Activated naive CD8-positive, alpha-beta T cell treated with anti-CD3 and anti-CD28 coated beads for 36 hours (primary cell): ENCODE results near the gene MYCBPAP. TPM values are rescaled to one million over a fixed set of nuclear protein-coding genes. Genes with fewer than 3 reads are reported as not detected.
A peak's percentile ranks its signal among the peaks of the same experiment; 100 is the strongest.

Experiments
- DNase-seq: peaks from one replicate; pipeline ENCODE4 v3.0.0; 2021
- H3K27ac Mint-ChIP-seq: one replicate; pipeline ENCODE4 v1.8.0; 2022; ENCODE audit warnings: mild to moderate bottlenecking, moderate library complexity, mixed read lengths
- H3K27me3 Mint-ChIP-seq: one replicate; pipeline ENCODE4 v1.8.0; 2022; ENCODE audit warnings: mild to moderate bottlenecking, mixed read lengths
- H3K36me3 Mint-ChIP-seq: one replicate; pipeline ENCODE4 v1.8.0; 2021; ENCODE audit warnings: mild to moderate bottlenecking, mixed read lengths
- H3K4me1 Mint-ChIP-seq: one replicate; pipeline ENCODE4 v1.8.0; 2021; ENCODE audit warnings: mixed read lengths
- H3K4me3 Mint-ChIP-seq: one replicate; pipeline ENCODE4 v1.8.0; 2022; ENCODE audit warnings: mild to moderate bottlenecking, moderate library complexity, mixed read lengths
- H3K9me3 Mint-ChIP-seq: one replicate; pipeline ENCODE4 v1.8.0; 2022; ENCODE audit warnings: mixed read lengths
- total RNA-seq, 2 experiments: library from RNA; stranded (reverse); gene quantifications; one replicate each; pipeline ENCODE4 v1.2.3, GENCODE V29; 2021

MYCBPAP gene
- total RNA-seq, 2 experiments from 2014 or later: 0.56 to 1.1 TPM

- Mint-ChIP-seq H3K4me3 (no peak within 1 kb of the TSS), H3K4me1 (peaks cover 13% of the 10 kb centered on the region), H3K27me3 (peaks cover 67% of the 10 kb centered on the region), H3K27ac (no peak within 1 kb of the TSS), H3K9me3 (no peaks in the 10 kb centered on the region), H3K36me3 (no peaks in the 10 kb centered on the region)
- DNase-seq: no peak
Measured at GRCh38 chr17:50532452-50533024, 24.3 kb downstream of the MYCBPAP start, which contains the start of gene EPN3. TSS of gene EPN3 (plus strand) at chr17:50532735. CDS start at chr17:50536557, 3,822 bp downstream.

- Mint-ChIP-seq H3K9me3 (no peaks in the 10 kb centered on the region), H3K36me3 (no peaks in the 10 kb centered on the region), H3K27me3 (peaks cover 67% of the 10 kb centered on the region), H3K4me1 (peaks cover 13% of the 10 kb centered on the region), H3K27ac (no peak overlapping the region), H3K4me3 (no peak overlapping the region)
- no peak for DNase-seq
Measured at GRCh38 chr17:50533185-50533584, 24.9 kb downstream of the MYCBPAP start.

GRCh38 chr17:50533720-50534148 lies 25.5 kb downstream of the MYCBPAP start:
- no peak for DNase-seq
- Mint-ChIP-seq H3K4me3 (no peak overlapping the region), H3K27me3 (peaks cover 62% of the 10 kb centered on the region)

GRCh38 chr17:50534222-50534978 lies 26.2 kb downstream of the MYCBPAP start:
- H3K27me3 Mint-ChIP-seq: peaks cover 55% of the 10 kb centered on the region
- H3K9me3 Mint-ChIP-seq: no peaks in the 10 kb centered on the region
- DNase-seq: peak; percentile 38
- no peaks in the 10 kb centered on the region for H3K36me3 Mint-ChIP-seq
- H3K27ac Mint-ChIP-seq: no peak overlapping the region
- H3K4me3 Mint-ChIP-seq: no peak overlapping the region
- peaks cover 15% of the 10 kb centered on the region for H3K4me1 Mint-ChIP-seq

More at GRCh38 chr17:50533720-50534148, 25.5 kb downstream of the MYCBPAP start:
- peaks cover 15% of the 10 kb centered on the region for H3K4me1 Mint-ChIP-seq
- H3K9me3 Mint-ChIP-seq: no peaks in the 10 kb centered on the region
- H3K36me3 Mint-ChIP-seq: no peaks in the 10 kb centered on the region
- no peak overlapping the region for H3K27ac Mint-ChIP-seq

GRCh38 chr17:50534979-50535326 lies 26.7 kb downstream of the MYCBPAP start:
- Mint-ChIP-seq H3K27ac (no peak overlapping the region), H3K9me3 (no peaks in the 10 kb centered on the region), H3K36me3 (no peaks in the 10 kb centered on the region), H3K4me1 (peaks cover 15% of the 10 kb centered on the region), H3K27me3 (peaks cover 49% of the 10 kb centered on the region), H3K4me3 (no peak overlapping the region)
- DNase-seq: no peak

- H3K4me3 Mint-ChIP-seq: no peak overlapping the region
- H3K4me1 Mint-ChIP-seq: peaks cover 15% of the 10 kb centered on the region
- no peaks in the 10 kb centered on the region for H3K9me3 Mint-ChIP-seq
- no peak overlapping the region for H3K27ac Mint-ChIP-seq
- H3K36me3 Mint-ChIP-seq: no peaks in the 10 kb centered on the region
- DNase-seq: no peak
- H3K27me3 Mint-ChIP-seq: peaks cover 45% of the 10 kb centered on the region
Measured at GRCh38 chr17:50535407-50535806, 27.2 kb downstream of the MYCBPAP start.

- Mint-ChIP-seq H3K27ac (no peak overlapping the region), H3K4me1 (peaks cover 20% of the 10 kb centered on the region), H3K27me3 (peaks cover 29% of the 10 kb centered on the region), H3K4me3 (no peak overlapping the region), H3K36me3 (no peaks in the 10 kb centered on the region), H3K9me3 (no peaks in the 10 kb centered on the region)
- DNase-seq: no peak
Measured at GRCh38 chr17:50536683-50537646, 28.7 kb downstream of the MYCBPAP start.

- Mint-ChIP-seq H3K4me3 (no peak overlapping the region), H3K4me1 (peaks cover 26% of the 10 kb centered on the region), H3K9me3 (no peaks in the 10 kb centered on the region), H3K27me3 (peaks cover 20% of the 10 kb centered on the region), H3K36me3 (no peaks in the 10 kb centered on the region), H3K27ac (no peak overlapping the region)
- DNase-seq: no peak
Measured at GRCh38 chr17:50537721-50538548, 29.7 kb downstream of the MYCBPAP start.

GRCh38 chr17:50538549-50539410 lies 30.5 kb downstream of the MYCBPAP start:
- no peak overlapping the region for H3K4me3 Mint-ChIP-seq
- no peaks in the 10 kb centered on the region for H3K36me3 Mint-ChIP-seq
- H3K4me1 Mint-ChIP-seq: peaks cover 19% of the 10 kb centered on the region
- H3K27ac Mint-ChIP-seq: no peak overlapping the region
- no peak for DNase-seq
- H3K27me3 Mint-ChIP-seq: peaks cover 14% of the 10 kb centered on the region
- no peaks in the 10 kb centered on the region for H3K9me3 Mint-ChIP-seq

- Mint-ChIP-seq H3K4me3 (no peak overlapping the region), H3K36me3 (no peaks in the 10 kb centered on the region), H3K27ac (no peak overlapping the region), H3K4me1 (peaks cover 13% of the 10 kb centered on the region), H3K9me3 (no peaks in the 10 kb centered on the region), H3K27me3 (peaks cover 14% of the 10 kb centered on the region)
- DNase-seq: no peak
Measured at GRCh38 chr17:50539762-50540559, 31.7 kb downstream of the MYCBPAP start.

GRCh38 chr17:50540560-50541401 lies 32.5 kb downstream of the MYCBPAP start:
- Mint-ChIP-seq H3K9me3 (no peaks in the 10 kb centered on the region), H3K4me3 (no peak overlapping the region), H3K27ac (no peak overlapping the region), H3K36me3 (no peaks in the 10 kb centered on the region), H3K4me1 (peaks cover 13% of the 10 kb centered on the region), H3K27me3 (peaks cover 12% of the 10 kb centered on the region)
- DNase-seq: no peak

- Mint-ChIP-seq H3K27ac (no peak overlapping the region), H3K9me3 (no peaks in the 10 kb centered on the region), H3K4me1 (peaks cover 13% of the 10 kb centered on the region), H3K27me3 (peaks cover 12% of the 10 kb centered on the region), H3K36me3 (no peaks in the 10 kb centered on the region), H3K4me3 (peak overlapping the region; percentile 77)
- no peak for DNase-seq
Measured at GRCh38 chr17:50541402-50541715, 33.1 kb downstream of the MYCBPAP start.
